B cell (primary cell): ENCODE data around the gene MAP3K20. TPM values are rescaled to one million over a fixed set of nuclear protein-coding genes. Genes with fewer than 3 reads are reported as not detected.

Experiments used
- ATAC-seq: fragments of 200-7000 bp; cut with Tn5 transposase; one replicate; pipeline ENCODE4 v1.10.0; 2021; ENCODE audit warnings: low read depth, mild to moderate bottlenecking, moderate number of reproducible peaks, moderate library complexity
- CTCF ChIA-PET: fragments of 350-600 bp; sonication (Branson Sonifier 250); formaldehyde crosslinking; loops from one replicate; lab custom pipeline; 2021; ENCODE audit warnings: antibody characterized with exemption, inconsistent platforms; lab: Charles Lee
- POLR2A ChIA-PET: fragments of 350-600 bp; sonication (Branson Sonifier 250); formaldehyde crosslinking; loops from one replicate; lab custom pipeline; 2021; ENCODE audit warnings: antibody characterized with exemption; lab: Charles Lee
- DNase-seq: peaks from one replicate; pipeline ENCODE4 v3.0.0; 2013
- H2AFZ ChIP-seq: 2 replicates; pipeline ENCODE4 v1.6.1; 2012; ENCODE audit warnings: mild to moderate bottlenecking, low read depth, low read length; ENCODE audit not compliant: insufficient read depth, poor library complexity, severe bottlenecking
- H3K27ac ChIP-seq, 2 donors: 1 replicate in 1 of 2; 2 replicates in 1 of 2; pipeline ENCODE4 v1.5.1; 2012 to 2013; ENCODE audit warnings: low read length in 2 of 2, mild to moderate bottlenecking in 2 of 2, moderate library complexity in 1 of 2
- H3K27me3 ChIP-seq, 4 experiments: fragments of 200-600 bp in 1 of 4; sonication (generic) in 1 of 4; replicated peaks in 1 of 4; 1 replicate in 2 of 4; 2 replicates in 2 of 4; pipeline versions ENCODE4 v1.6.1 to v1.7.0; 2013 to 2016; ENCODE audit warnings: low read length in 3 of 4, mild to moderate bottlenecking in 2 of 4, mixed read lengths in 1 of 4, moderate library complexity in 1 of 4; ENCODE audit not compliant: insufficient read depth in 4 of 4, control insufficient read depth in 3 of 4; ENCODE audit errors: control extremely low read depth in 1 of 4
- H3K36me3 ChIP-seq, 2 experiments: replicated peaks in 1 of 2; 1 replicate in 1 of 2; 2 replicates in 1 of 2; pipeline versions ENCODE4 v1.6.1 to v1.7.1; 2013; ENCODE audit warnings: low read length in 1 of 2; ENCODE audit not compliant: insufficient read depth in 2 of 2, control insufficient read depth in 1 of 2; ENCODE audit errors: control extremely low read depth in 1 of 2, extremely low read depth in 1 of 2
- H3K4me1 ChIP-seq, 2 donors: fragments of 200-600 bp in 1 of 2; sonication (generic) in 1 of 2; 1 replicate in 1 of 2; 2 replicates in 1 of 2; pipeline versions ENCODE4 v1.5.1 to v1.6.1; 2013 to 2017; ENCODE audit warnings: low read length in 2 of 2; ENCODE audit not compliant: control insufficient read depth in 2 of 2, insufficient read depth in 2 of 2
- H3K4me2 ChIP-seq: replicated peaks from 2 replicates; pipeline ENCODE3; 2012; ENCODE audit warnings: mild to moderate bottlenecking, low read depth, low read length; ENCODE audit not compliant: poor library complexity, severe bottlenecking
- H3K4me3 ChIP-seq, 5 experiments: fragments of 200-600 bp in 1 of 5; sonication (generic) in 1 of 5; 1 replicate in 3 of 5; 2 replicates in 2 of 5; pipeline versions ENCODE4 v1.5.1 to v1.7.0; 2011 to 2016; ENCODE audit warnings: low read length in 4 of 5, mild to moderate bottlenecking in 4 of 5, low read depth in 2 of 5, control low read depth in 1 of 5, moderate library complexity in 1 of 5; ENCODE audit not compliant: insufficient read depth in 1 of 5; ENCODE audit errors: control extremely low read depth in 1 of 5, extremely low read depth in 1 of 5
- H3K79me2 ChIP-seq: fragments of 200-600 bp; sonication (generic); one replicate; pipeline ENCODE4 v1.6.0; 2016; ENCODE audit warnings: low read length; ENCODE audit not compliant: control insufficient read depth, insufficient read depth
- H3K9ac ChIP-seq: fragments of 200-600 bp; sonication (generic); 2 replicates; pipeline ENCODE4 v1.6.1; 2017; ENCODE audit warnings: mild to moderate bottlenecking, low read length, moderate library complexity
- H3K9me3 ChIP-seq, 3 donors: one replicate each; pipeline versions ENCODE4 v1.6.1 to v1.7.1; 2013; ENCODE audit warnings: low read length in 2 of 3; ENCODE audit not compliant: control insufficient read depth in 2 of 3, insufficient read depth in 1 of 3; ENCODE audit errors: control extremely low read depth in 1 of 3
- H4K20me1 ChIP-seq: 2 replicates; pipeline ENCODE4 v1.6.0; 2012; ENCODE audit warnings: mild to moderate bottlenecking, low read length; ENCODE audit not compliant: insufficient read depth, control insufficient read depth, poor library complexity, severe bottlenecking
- H3K27ac Mint-ChIP-seq: one replicate; pipeline ENCODE4 v1.8.0; 2021; ENCODE audit warnings: mixed read lengths
- H3K27me3 Mint-ChIP-seq: one replicate; pipeline ENCODE4 v1.8.0; 2021; ENCODE audit warnings: mixed read lengths
- H3K4me1 Mint-ChIP-seq: one replicate; pipeline ENCODE4 v1.8.0; 2021; ENCODE audit warnings: mixed read lengths
- H3K4me3 Mint-ChIP-seq: one replicate; pipeline ENCODE4 v1.8.0; 2021; ENCODE audit warnings: mixed read lengths
- H3K9me3 Mint-ChIP-seq: one replicate; pipeline ENCODE4 v1.8.0; 2022; ENCODE audit warnings: mixed read lengths; ENCODE audit not compliant: insufficient read depth
- EZH2 ChIP-seq: IDR thresholded peaks from 2 replicates; pipeline ENCODE4 v1.6.1; 2012; ENCODE audit warnings: borderline replicate concordance, low read depth, mild to moderate bottlenecking, moderate library complexity, low read length; ENCODE audit not compliant: insufficient read depth, poor library complexity, severe bottlenecking
- WGBS: methylation state at CpG from one replicate; pipeline ENCODE4 v1.1.5; 2013; ENCODE audit warnings: missing lambda C conversion rate; ENCODE audit not compliant: insufficient coverage; 5-methylcytosine and 5-hydroxymethylcytosine counted together
- intact Hi-C: fragments of 100-400 bp; cut with micrococcal nuclease; formaldehyde crosslinking; loops from one replicate; pipeline ENCODE4 v1.10.0; 2022
- polyA plus RNA-seq: library from polyadenylated mRNA; depleted of rRNA; stranded (reverse); fragments of >200 nt; gene quantifications from 2 replicates; pipeline ENCODE4 v1.2.3, GENCODE V29; 2012
- total RNA-seq, 2 donors: library from RNA; stranded (reverse); fragments of 120-200 nt in 1 of 2; gene quantifications; 1 replicate in 1 of 2; 2 replicates in 1 of 2; pipeline versions ENCODE4 v1.2.3 to v1.2.4, GENCODE V29; 2013 to 2022
- TF ChIP-seq, protein P1 (sequence below): fragments of 200-600 bp; IDR thresholded peaks from one replicate; pipeline ENCODE4 v1.8.0; 2022; ENCODE audit warnings: antibody characterized with exemption, mild to moderate bottlenecking

The MAP3K20 gene
- total and polyA plus RNA-seq, 2 donors (not counting 1 experiment from before 2014, with no cell fraction given), result 2.2 to 9.1 TPM

DNA sequence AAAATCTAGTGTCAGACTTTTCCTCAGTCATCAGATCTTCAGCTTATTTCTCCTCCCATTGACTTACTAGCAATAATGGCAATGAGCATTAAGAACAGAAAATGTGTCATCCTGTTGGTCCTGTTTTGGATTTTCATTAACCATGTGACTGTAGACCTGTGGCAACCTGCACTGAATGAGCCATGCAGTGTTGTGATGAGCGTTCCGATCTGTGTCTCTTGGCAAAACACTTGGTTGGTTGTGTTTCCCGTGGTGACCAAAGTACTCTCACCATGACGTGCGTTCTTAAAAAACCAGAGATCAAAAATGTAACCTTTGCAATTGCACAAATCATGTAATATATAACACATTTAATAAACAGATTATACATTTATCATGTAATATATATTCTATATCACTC, 138.6 kb downstream of the MAP3K20 start:
- no peak overlapping the region for H2AFZ ChIP-seq
- no peaks in the 10 kb centered on the region for H3K4me1 ChIP-seq
- no peak for TF ChIP-seq EZH2
- TF ChIP-seq, protein P1, sequence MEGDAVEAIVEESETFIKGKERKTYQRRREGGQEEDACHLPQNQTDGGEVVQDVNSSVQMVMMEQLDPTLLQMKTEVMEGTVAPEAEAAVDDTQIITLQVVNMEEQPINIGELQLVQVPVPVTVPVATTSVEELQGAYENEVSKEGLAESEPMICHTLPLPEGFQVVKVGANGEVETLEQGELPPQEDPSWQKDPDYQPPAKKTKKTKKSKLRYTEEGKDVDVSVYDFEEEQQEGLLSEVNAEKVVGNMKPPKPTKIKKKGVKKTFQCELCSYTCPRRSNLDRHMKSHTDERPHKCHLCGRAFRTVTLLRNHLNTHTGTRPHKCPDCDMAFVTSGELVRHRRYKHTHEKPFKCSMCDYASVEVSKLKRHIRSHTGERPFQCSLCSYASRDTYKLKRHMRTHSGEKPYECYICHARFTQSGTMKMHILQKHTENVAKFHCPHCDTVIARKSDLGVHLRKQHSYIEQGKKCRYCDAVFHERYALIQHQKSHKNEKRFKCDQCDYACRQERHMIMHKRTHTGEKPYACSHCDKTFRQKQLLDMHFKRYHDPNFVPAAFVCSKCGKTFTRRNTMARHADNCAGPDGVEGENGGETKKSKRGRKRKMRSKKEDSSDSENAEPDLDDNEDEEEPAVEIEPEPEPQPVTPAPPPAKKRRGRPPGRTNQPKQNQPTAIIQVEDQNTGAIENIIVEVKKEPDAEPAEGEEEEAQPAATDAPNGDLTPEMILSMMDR, result no peak
- no peak overlapping the region for H3K27ac ChIP-seq
- ChIA-PET CTCF (interaction anchor here (1.4 to 13.2 kb wide), 2 partner anchors 186 to 190 kb away, joined by 3 to 303 read pairs; no protein-coding TSS in a partner anchor), POLR2A (no interaction called here)
- no peaks in the 10 kb centered on the region for H3K27me3 ChIP-seq
- DNase-seq (no peak), ATAC-seq (no peak)
- no peak overlapping the region for H3K9ac ChIP-seq
- H4K20me1 ChIP-seq, result no peaks in the 10 kb centered on the region
- H3K9me3 ChIP-seq, result no peaks in the 10 kb centered on the region
- WGBS, result 100% methylated on average over 2 of the region's 5 CpGs
- H3K36me3 ChIP-seq, result no peaks in the 10 kb centered on the region
- H3K79me2 ChIP-seq, result no peaks in the 10 kb centered on the region
- Mint-ChIP-seq H3K4me3 (no peak overlapping the region), H3K27ac (no peak overlapping the region), H3K4me1 (no peaks in the 10 kb centered on the region), H3K9me3 (no peaks in the 10 kb centered on the region), H3K27me3 (no peaks in the 10 kb centered on the region)
- no peak overlapping the region for H3K4me2 ChIP-seq
- intact Hi-C loops, result loop anchor here (5.0 kb wide), 1 partner anchor 137 kb away; the partner anchor contains the start of gene MAP3K20
- H3K4me3 ChIP-seq, result no peak overlapping the region

DNA sequence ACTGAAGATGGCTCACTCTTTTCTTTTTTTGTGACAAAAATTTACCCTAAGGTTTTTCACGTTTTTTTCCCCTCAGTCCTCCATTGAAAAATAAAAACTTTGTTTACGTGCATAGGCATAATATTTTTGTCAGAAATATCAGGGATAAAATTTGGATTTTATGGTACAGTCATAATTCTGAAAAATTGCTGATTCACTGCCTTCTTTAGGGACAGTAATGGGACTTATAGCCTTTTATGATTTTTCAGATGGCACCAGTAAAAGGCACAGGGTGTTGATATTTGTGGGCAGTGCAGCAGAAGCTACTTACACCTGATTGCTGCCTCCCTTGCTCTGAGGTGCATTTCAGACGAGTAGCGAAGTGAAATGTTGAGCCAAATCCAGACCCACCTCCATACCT, 139.7 kb downstream of the MAP3K20 start:
- Mint-ChIP-seq H3K9me3 (no peaks in the 10 kb centered on the region), H3K4me1 (no peaks in the 10 kb centered on the region), H3K4me3 (no peak overlapping the region), H3K27me3 (no peaks in the 10 kb centered on the region), H3K27ac (no peak overlapping the region)
- Histone ChIP-seq H3K4me2 (no peak overlapping the region), H3K27ac (no peak overlapping the region), H3K9ac (no peak overlapping the region), H3K9me3 (no peaks in the 10 kb centered on the region), H2AFZ (no peak overlapping the region), H3K27me3 (no peaks in the 10 kb centered on the region), H3K4me1 (no peaks in the 10 kb centered on the region), H3K36me3 (no peaks in the 10 kb centered on the region), H3K79me2 (no peaks in the 10 kb centered on the region), H4K20me1 (no peaks in the 10 kb centered on the region), H3K4me3 (no peak overlapping the region)
- POLR2A ChIA-PET, result no interaction called here
- WGBS, result 100% methylated on average over 1 of the region's 4 CpGs
- no peak for DNase-seq
- ATAC-seq, result no peak
- intact Hi-C loops, result no loop called here
- TF ChIP-seq EZH2, result no peak
- TF ChIP-seq, protein P1, result no peak
- CTCF ChIA-PET, result interaction anchor here (1.4 to 13.2 kb wide), 2 partner anchors 187 to 191 kb away, joined by 3 to 303 read pairs; no protein-coding TSS in a partner anchor
